Neural cell (in vitro differentiated cells): ENCODE results near the gene TULP4.

Source experiments
- EP300 ChIP-seq: fragments of 450-650 bp; conservative IDR thresholded peaks from 2 replicates; pipeline ENCODE4 v1.6.1; 2014; ENCODE audit warnings: antibody characterized with exemption, mild to moderate bottlenecking, moderate library complexity; ENCODE audit not compliant: poor library complexity, severe bottlenecking
- EZH2 ChIP-seq: fragments of 200-600, 300-800 bp; shearing (Covaris generic), sonication (generic); IDR thresholded peaks from 2 replicates; pipeline ENCODE4 v1.6.1; 2014; ENCODE audit warnings: antibody characterized with exemption, low read length, borderline replicate concordance, mild to moderate bottlenecking; ENCODE audit not compliant: insufficient read depth, poor library complexity, severe bottlenecking
- POLR2AphosphoS5 ChIP-seq: IDR thresholded peaks from 2 replicates; pipeline ENCODE4 v1.6.1; 2012
- RAD21 ChIP-seq: fragments of 450-650 bp; conservative IDR thresholded peaks from 2 replicates; pipeline ENCODE4 v1.6.1; 2014; ENCODE audit warnings: antibody characterized with exemption, mild to moderate bottlenecking, moderate library complexity
- TAF1 ChIP-seq: IDR thresholded peaks from 2 replicates; pipeline ENCODE4 v1.6.1; 2012; ENCODE audit warnings: low read depth
- TF ChIP-seq, protein P1 (sequence below): fragments of 450-650 bp; IDR thresholded peaks from 2 replicates; pipeline ENCODE4 v1.5.1; 2014; ENCODE audit warnings: antibody characterized with exemption, mild to moderate bottlenecking, moderate library complexity; ENCODE audit not compliant: poor library complexity, severe bottlenecking
- TF ChIP-seq, protein P2 (sequence below): IDR thresholded peaks from 2 replicates; pipeline ENCODE4 v1.6.1; 2012; ENCODE audit warnings: borderline replicate concordance

DNA sequence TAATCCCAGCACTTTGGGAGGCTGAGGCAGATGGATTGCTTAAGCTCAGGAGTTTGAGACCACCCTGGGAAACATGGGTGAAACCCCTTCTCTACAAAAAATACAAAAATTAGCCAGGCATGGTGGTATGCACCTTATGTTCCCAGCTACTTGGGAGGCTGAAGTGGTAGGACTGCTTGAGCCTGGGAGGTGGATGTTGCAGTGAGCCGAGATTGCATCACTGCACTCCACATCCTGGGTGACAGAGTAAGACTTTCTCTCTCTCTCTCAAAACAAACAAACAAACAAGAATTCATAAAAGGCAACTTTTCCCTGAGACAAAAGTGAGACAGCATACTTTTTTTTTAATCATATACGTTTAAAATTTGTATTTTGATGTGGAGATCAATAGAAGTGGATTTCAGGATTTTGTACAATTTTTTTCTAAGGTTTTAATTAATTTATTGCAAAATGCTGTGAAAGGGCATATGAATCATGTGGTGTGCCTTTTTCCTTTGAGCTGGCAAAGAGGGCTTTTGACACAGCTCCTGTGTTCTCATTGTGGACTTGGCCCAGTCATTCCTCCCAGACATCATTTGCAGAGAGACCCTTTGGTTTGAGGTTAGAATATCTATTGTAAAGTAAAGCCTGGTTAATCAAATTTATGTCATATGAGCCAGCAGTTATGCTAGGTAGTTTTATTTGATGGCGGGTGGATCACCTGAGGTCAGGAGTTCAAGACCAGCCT, 77.1 kb downstream of the TULP4 start:
- no peak for TF ChIP-seq POLR2AphosphoS5
- no peak for TF ChIP-seq EP300
- TF ChIP-seq, protein P1, sequence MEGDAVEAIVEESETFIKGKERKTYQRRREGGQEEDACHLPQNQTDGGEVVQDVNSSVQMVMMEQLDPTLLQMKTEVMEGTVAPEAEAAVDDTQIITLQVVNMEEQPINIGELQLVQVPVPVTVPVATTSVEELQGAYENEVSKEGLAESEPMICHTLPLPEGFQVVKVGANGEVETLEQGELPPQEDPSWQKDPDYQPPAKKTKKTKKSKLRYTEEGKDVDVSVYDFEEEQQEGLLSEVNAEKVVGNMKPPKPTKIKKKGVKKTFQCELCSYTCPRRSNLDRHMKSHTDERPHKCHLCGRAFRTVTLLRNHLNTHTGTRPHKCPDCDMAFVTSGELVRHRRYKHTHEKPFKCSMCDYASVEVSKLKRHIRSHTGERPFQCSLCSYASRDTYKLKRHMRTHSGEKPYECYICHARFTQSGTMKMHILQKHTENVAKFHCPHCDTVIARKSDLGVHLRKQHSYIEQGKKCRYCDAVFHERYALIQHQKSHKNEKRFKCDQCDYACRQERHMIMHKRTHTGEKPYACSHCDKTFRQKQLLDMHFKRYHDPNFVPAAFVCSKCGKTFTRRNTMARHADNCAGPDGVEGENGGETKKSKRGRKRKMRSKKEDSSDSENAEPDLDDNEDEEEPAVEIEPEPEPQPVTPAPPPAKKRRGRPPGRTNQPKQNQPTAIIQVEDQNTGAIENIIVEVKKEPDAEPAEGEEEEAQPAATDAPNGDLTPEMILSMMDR = no peak
- TF ChIP-seq EZH2 = no peak
- no peak for TF ChIP-seq RAD21
- TF ChIP-seq, protein P2, sequence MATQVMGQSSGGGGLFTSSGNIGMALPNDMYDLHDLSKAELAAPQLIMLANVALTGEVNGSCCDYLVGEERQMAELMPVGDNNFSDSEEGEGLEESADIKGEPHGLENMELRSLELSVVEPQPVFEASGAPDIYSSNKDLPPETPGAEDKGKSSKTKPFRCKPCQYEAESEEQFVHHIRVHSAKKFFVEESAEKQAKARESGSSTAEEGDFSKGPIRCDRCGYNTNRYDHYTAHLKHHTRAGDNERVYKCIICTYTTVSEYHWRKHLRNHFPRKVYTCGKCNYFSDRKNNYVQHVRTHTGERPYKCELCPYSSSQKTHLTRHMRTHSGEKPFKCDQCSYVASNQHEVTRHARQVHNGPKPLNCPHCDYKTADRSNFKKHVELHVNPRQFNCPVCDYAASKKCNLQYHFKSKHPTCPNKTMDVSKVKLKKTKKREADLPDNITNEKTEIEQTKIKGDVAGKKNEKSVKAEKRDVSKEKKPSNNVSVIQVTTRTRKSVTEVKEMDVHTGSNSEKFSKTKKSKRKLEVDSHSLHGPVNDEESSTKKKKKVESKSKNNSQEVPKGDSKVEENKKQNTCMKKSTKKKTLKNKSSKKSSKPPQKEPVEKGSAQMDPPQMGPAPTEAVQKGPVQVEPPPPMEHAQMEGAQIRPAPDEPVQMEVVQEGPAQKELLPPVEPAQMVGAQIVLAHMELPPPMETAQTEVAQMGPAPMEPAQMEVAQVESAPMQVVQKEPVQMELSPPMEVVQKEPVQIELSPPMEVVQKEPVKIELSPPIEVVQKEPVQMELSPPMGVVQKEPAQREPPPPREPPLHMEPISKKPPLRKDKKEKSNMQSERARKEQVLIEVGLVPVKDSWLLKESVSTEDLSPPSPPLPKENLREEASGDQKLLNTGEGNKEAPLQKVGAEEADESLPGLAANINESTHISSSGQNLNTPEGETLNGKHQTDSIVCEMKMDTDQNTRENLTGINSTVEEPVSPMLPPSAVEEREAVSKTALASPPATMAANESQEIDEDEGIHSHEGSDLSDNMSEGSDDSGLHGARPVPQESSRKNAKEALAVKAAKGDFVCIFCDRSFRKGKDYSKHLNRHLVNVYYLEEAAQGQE = no peak
- no peak for TF ChIP-seq TAF1
